Mesodermal cell (in vitro differentiated cells): Measurements from ENCODE around the gene RASGRP1.

ENCODE experiments used
- H3K27ac ChIP-seq: 2 replicates; pipeline ENCODE4 v1.7.0; 2013; ENCODE audit warnings: mild to moderate bottlenecking, low read depth, low read length, moderate library complexity; ENCODE audit not compliant: severe bottlenecking
- H3K36me3 ChIP-seq: 2 replicates; pipeline ENCODE4 v1.7.1; 2013; ENCODE audit warnings: mild to moderate bottlenecking, low read length, moderate library complexity; ENCODE audit not compliant: control insufficient read depth, insufficient read depth
- H3K4me1 ChIP-seq: one replicate; pipeline ENCODE4 v1.7.1; 2013; ENCODE audit warnings: mild to moderate bottlenecking, low read length; ENCODE audit not compliant: insufficient read depth, control insufficient read depth, poor library complexity, severe bottlenecking
- H3K4me3 ChIP-seq: 2 replicates; pipeline ENCODE4 v1.7.0; 2013; ENCODE audit warnings: low read length, control low read depth, mild to moderate bottlenecking; ENCODE audit not compliant: insufficient read depth, poor library complexity, severe bottlenecking; ENCODE audit errors: extremely low read depth
- H3K9me3 ChIP-seq: 2 replicates; pipeline ENCODE4 v1.7.1; 2013; ENCODE audit warnings: mild to moderate bottlenecking, low read length, moderate library complexity; ENCODE audit not compliant: control insufficient read depth
- WGBS, 2 experiments: methylation state at CpG; one replicate each; pipeline ENCODE4 v1.1.5; 2013; ENCODE audit warnings: missing lambda C conversion rate in 2 of 2; ENCODE audit not compliant: insufficient coverage in 2 of 2; 5-methylcytosine and 5-hydroxymethylcytosine counted together

The RASGRP1 gene

GRCh38 chr15:38461066-38461833 lies 103.4 kb downstream of the RASGRP1 start:
- H3K4me3 ChIP-seq = no peak overlapping the region
- H3K27ac ChIP-seq = no peak overlapping the region
- H3K9me3 ChIP-seq = no peaks in the 10 kb centered on the region
- peaks cover 8% of the 10 kb centered on the region for H3K36me3 ChIP-seq
- WGBS, 2 experiments = no CpG with 5 or more reads among the region's 2 CpGs
- H3K4me1 ChIP-seq = no peaks in the 10 kb centered on the region

- no CpG with 5 or more reads among the region's 3 CpGs for WGBS, 2 experiments
- Histone ChIP-seq H3K36me3 (peaks cover 8% of the 10 kb centered on the region), H3K9me3 (no peaks in the 10 kb centered on the region), H3K4me3 (no peak overlapping the region), H3K27ac (no peak overlapping the region), H3K4me1 (no peaks in the 10 kb centered on the region)
Observed at GRCh38 chr15:38460543-38460942, 104.1 kb downstream of the RASGRP1 start.

GRCh38 chr15:38459480-38459879 lies 105.1 kb downstream of the RASGRP1 start:
- 57 to 100% methylated on average over 1 to 4 of the region's 6 CpGs for WGBS, 2 experiments
- no peak overlapping the region for H3K27ac ChIP-seq
- H3K4me3 ChIP-seq = no peak overlapping the region
- peaks cover 8% of the 10 kb centered on the region for H3K36me3 ChIP-seq
- H3K4me1 ChIP-seq = peaks cover 5% of the 10 kb centered on the region
- H3K9me3 ChIP-seq = no peaks in the 10 kb centered on the region

- H3K4me3 ChIP-seq = no peak overlapping the region
- peaks cover 5% of the 10 kb centered on the region for H3K4me1 ChIP-seq
- no peak overlapping the region for H3K27ac ChIP-seq
- WGBS, 2 experiments = 95 to 97% methylated on average over 5 of the region's 5 CpGs
- peaks cover 8% of the 10 kb centered on the region for H3K36me3 ChIP-seq
- no peaks in the 10 kb centered on the region for H3K9me3 ChIP-seq
Observed at GRCh38 chr15:38458646-38459045, 106.0 kb downstream of the RASGRP1 start.

- peaks cover 8% of the 10 kb centered on the region for H3K36me3 ChIP-seq
- peaks cover 5% of the 10 kb centered on the region for H3K4me1 ChIP-seq
- H3K9me3 ChIP-seq = no peaks in the 10 kb centered on the region
- WGBS, 2 experiments = 41 to 50% methylated on average over 2 of the region's 4 CpGs
- H3K27ac ChIP-seq = no peak overlapping the region
- H3K4me3 ChIP-seq = peak overlapping the region; percentile 88
Observed at GRCh38 chr15:38455092-38455491, 109.5 kb downstream of the RASGRP1 start.

- H3K4me1 ChIP-seq = peaks cover 5% of the 10 kb centered on the region
- no peaks in the 10 kb centered on the region for H3K9me3 ChIP-seq
- H3K36me3 ChIP-seq = peaks cover 8% of the 10 kb centered on the region
- 0% methylated on average over 3 of the region's 12 CpGs for WGBS, 2 experiments
- H3K4me3 ChIP-seq = peak overlapping the region; percentile 88
- peak overlapping the region; percentile 79 for H3K27ac ChIP-seq
Observed at GRCh38 chr15:38454696-38455090, 109.9 kb downstream of the RASGRP1 start.

GRCh38 chr15:38453971-38454695 lies 110.5 kb downstream of the RASGRP1 start, which contains the start of gene FAM98B:
TSS of gene FAM98B (plus strand) at chr15:38454127. CDS start at chr15:38454162, 35 bp downstream.
- WGBS, 2 experiments = 1% methylated on average over 20 to 34 of the region's 49 CpGs
- peak within 1 kb of the TSS; percentile 79 for H3K27ac ChIP-seq
- H3K9me3 ChIP-seq = no peaks in the 10 kb centered on the region
- peaks cover 5% of the 10 kb centered on the region for H3K4me1 ChIP-seq
- peaks cover 6% of the 10 kb centered on the region for H3K36me3 ChIP-seq
- H3K4me3 ChIP-seq = peak within 1 kb of the TSS; percentile 88

- Histone ChIP-seq H3K27ac (no peak overlapping the region), H3K36me3 (no peaks in the 10 kb centered on the region), H3K4me1 (no peaks in the 10 kb centered on the region), H3K9me3 (no peaks in the 10 kb centered on the region), H3K4me3 (no peak overlapping the region)
- WGBS, 2 experiments = no CpG with 5 or more reads among the region's 3 CpGs
Observed at GRCh38 chr15:38441130-38441519, 123.5 kb downstream of the RASGRP1 start.

- 23 to 27% methylated on average over 7 to 8 of the region's 9 CpGs for WGBS, 2 experiments
- no peaks in the 10 kb centered on the region for H3K9me3 ChIP-seq
Observed at GRCh38 chr15:38440353-38441129, 124.1 kb downstream of the RASGRP1 start.

More at GRCh38 chr15:38440353-38441129, 124.1 kb downstream of the RASGRP1 start:
- Histone ChIP-seq H3K4me1 (no peaks in the 10 kb centered on the region), H3K4me3 (no peak overlapping the region), H3K36me3 (no peaks in the 10 kb centered on the region), H3K27ac (no peak overlapping the region)
